HS-27A (cell line): ENCODE measurements around the gene ALKBH1.
"Not testable (repeated sequence)": the region's sequence is repeated elsewhere in the genome, so short reads cannot be mapped to it uniquely, and the experiment has no call there.

Source experiments
- DNase-seq: peaks from one replicate; pipeline ENCODE4 v3.0.0-alpha.2; 2012; ENCODE audit warnings: low read depth, missing footprints

The ALKBH1 gene

DNA sequence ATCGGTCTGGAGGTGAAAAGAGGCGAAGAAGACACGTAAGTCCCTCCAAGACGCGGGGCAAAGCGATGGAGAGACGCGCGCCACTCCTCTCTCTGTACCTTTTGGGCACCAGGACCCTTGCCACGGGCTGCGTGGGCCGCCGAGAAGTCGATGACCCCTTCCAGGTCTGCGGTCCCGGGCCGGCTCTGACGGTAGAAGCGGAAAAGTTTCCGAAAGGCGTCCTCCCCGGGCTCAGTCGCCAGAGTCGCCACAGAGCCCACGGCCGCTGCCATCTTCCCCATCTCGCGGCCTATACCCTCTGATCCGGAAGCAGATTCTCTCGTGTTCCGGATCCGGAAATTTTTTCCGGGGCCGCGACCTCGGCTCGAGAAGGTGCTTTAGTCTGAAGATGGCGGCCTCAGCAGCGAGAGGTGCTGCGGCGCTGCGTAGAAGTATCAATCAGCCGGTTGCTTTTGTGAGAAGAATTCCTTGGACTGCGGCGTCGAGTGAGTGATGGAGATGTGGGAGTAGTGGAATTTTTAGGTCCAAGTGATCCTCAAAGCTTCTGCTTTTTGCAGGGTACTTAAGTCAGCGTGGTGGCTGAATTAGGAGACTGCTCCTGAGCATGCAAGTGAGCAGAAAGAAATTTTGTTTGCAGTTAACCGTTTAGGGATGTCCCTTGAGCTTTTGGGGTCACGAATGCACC, at the start of gene ALKBH1, which contains the start of gene SLIRP:
ALKBH1 (minus strand) TSS at position 300 of the 685 bp plus-strand sequence; CDS start at position 281, 19 bp downstream.
SLIRP (plus strand) TSS at position 380 of the 685 bp plus-strand sequence; CDS start at position 389, 9 bp downstream.
- DNase-seq = peak; percentile 54

GRCh38 chr14:77752799-77753516, 45.1 kb upstream of the ALKBH1 start:
- no peak for DNase-seq

GRCh38 chr14:77752266-77752665, 44.4 kb upstream of the ALKBH1 start:
- DNase-seq = no peak

- DNase-seq = not testable (repeated sequence)
Observed at GRCh38 chr14:77747425-77747824, 39.6 kb upstream of the ALKBH1 start.

DNA sequence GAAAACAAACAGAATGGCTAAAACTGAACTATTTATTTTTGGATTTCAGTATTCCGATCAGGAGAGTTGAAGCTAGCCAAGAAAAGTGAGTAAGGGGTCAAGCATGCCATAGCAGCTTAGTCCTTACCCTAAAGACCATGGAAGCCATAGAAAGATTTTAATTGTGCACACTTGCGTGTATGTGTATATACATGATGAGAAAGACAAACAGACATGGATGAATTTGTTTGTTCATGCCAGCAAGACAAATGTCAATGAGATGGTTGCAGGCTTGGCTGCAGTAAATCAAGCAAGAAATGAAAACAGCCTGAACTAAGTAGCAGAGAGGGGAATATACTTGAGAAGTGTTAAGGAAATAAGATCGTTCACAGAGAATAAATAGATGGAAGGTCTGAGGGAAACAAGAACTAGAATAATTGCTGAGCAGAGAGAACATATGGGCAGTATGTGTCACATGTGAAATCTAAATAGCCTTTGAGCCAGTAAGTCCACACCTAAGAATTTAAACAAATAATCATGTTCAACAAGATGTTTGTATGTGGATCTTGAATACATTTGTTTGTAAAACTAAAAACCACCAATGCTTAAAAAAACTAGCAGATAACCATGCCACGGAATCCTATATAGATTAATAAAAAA, 38.4 kb upstream of the ALKBH1 start:
- DNase-seq = no peak

GRCh38 chr14:77741438-77741837, 33.6 kb upstream of the ALKBH1 start:
- DNase-seq = no peak

GRCh38 chr14:77738559-77739250, 30.9 kb upstream of the ALKBH1 start:
- no peak for DNase-seq

GRCh38 chr14:77730976-77731497, 23.2 kb upstream of the ALKBH1 start:
- no peak for DNase-seq

- DNase-seq = no peak
Observed at GRCh38 chr14:77722301-77722700, 14.5 kb upstream of the ALKBH1 start.

DNA sequence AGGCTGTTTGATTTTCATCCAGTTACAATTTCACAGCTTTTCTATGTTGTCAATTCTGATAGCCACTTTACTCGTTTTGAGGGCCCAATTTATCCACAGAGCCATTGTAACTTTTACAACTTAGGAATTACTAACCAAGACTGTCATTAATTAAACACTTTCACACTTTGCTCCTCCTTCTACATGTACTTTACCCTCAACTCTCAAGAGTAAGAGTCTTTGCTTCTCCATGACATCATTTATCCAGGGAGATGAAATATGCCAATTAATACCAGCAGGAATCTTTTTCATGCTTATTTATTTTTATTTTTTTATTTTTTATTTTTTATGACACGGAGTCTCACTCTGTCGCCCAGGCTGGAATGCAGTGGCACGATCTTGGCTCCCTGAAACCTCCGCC, 13.6 kb upstream of the ALKBH1 start:
- DNase-seq = no peak

DNA sequence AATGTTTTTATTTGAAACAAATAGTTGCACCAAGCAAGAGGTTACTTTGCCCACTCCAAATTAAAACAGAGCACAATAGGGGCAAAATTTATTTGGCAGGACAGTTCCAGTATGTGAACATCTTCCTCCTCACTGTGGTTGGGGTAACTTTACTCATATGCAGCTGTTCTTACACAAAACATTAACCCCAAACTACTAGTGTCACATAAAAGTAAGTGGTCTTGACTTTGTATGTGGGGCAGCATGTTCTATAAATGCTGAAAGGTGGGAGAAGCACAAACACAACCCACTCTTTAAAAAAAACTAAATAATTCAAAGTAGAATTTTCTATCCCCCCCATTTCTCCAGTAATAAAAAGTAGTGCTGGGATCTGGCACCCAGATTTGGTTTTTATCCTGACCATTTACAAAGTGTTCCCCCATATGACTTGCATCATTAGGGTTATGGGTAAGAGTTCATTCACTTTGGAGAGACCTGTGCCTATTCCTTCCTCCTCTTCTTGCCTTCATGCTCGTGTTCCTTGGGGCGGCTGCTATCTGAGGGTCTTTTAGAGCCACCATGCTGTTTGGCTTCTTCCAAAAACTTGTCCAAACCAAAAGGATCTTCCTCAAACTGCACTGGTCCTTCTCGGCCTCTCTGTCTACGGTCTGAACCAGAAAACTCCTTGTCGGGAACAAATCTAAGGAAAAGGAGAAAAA, 9.9 kb upstream of the ALKBH1 start:
- DNase-seq = no peak

- no peak for DNase-seq
Observed at GRCh38 chr14:77714926-77715325, 7.1 kb upstream of the ALKBH1 start.

DNA sequence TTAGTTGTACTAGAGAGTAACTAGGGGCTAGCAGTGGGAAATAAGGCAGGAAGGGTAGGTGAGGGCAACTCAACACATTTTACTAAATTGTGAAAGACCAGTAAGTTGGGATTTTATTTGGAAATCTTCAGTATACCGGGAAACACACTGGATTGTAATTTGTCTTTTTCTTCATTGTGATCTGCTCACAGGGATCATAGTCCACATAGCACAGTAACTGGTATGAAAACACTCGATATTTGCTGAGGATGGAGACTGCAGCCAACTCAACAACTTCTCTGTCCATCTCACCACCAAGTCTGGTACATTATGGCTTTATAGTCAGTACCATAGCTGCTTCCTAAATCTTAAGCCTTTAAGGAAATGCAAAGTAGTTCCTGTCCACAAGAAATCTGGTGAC, 2.5 kb upstream of the ALKBH1 start:
- no peak for DNase-seq

GRCh38 chr14:77709412-77709811, 1.6 kb upstream of the ALKBH1 start:
- no peak for DNase-seq

- no peak for DNase-seq
Observed at GRCh38 chr14:77708749-77709148, 926 bp upstream of the ALKBH1 start.

DNA sequence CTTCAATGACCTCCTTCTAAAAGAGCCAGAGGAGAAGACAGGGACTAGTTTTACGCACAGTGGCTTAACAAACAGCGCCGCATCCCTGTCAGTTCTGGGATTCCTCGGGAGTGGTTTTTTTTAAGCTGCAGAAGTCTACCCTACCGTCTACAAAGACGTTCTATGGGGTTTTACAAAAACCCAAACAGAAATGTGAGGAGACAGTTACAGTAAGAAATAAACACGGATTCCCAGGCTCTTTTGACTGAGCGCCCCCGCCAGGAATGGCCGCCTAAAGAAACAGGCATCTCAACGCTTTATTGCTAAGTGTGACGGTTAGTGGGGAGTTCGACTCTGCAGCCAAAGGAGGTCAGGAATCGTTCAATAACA, 484 bp downstream of the ALKBH1 start:
- peak; percentile 7 for DNase-seq

GRCh38 chr14:77691259-77691658, 16.6 kb downstream of the ALKBH1 start:
- DNase-seq = no peak

GRCh38 chr14:77682158-77682553, 25.7 kb downstream of the ALKBH1 start:
- DNase-seq = no peak

DNA sequence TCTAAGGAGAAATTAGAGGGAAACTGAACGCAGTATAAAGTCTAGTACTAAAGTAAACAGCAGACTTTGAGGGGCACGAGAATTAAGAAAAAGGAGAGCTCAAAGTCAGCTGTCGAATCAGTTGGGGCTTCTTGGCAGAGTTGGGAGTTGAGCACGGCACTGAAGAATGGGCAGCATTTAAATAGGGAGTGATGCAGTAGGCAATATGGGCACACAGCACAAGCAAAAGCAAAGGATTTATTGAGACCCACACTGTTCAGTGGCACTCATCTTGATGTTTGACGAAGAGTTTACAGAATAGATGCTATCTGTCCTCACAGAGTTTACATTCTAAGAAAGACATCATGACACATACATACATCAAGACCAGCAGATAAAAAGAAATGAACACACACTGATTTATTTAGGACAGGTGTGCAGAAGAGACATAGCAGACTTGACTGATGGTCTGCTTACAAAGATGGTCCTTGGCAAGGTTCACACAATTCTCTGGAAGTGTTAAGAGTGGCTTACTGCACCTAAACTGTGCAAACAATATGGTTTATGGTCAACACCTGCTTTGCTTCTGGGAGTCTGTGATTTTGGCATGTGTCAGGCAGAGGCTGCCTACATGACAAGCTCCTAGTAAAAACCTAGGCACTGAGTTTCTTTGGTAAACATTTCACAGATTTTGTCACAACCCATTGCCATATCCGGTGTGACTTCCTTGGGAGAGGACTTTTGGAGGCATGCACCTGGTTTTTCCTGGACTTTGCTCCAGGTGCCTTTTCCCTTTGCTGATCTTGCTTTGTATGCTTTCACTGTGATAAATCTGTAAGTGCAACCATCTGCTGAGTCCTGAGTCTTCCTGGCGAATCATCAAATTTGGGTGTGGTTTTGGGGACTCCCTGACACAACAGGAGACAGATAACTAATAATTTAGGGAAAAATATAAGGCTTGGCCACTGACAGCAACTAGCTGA, 26.3 kb downstream of the ALKBH1 start:
- DNase-seq = no peak

- DNase-seq = no peak
Observed at GRCh38 chr14:77674931-77675330, 32.9 kb downstream of the ALKBH1 start.
